Epithelial cell of esophagus (primary cell): ENCODE data around the gene AK4.

Experiments used
- DNase-seq: peaks from one replicate; pipeline ENCODE4 v3.0.0; 2010; ENCODE audit warnings: low read depth
- H3K4me3 ChIP-seq: 2 replicates; pipeline ENCODE4 v1.5.1; 2011; ENCODE audit warnings: mild to moderate bottlenecking, low read length, control low read depth
- TF ChIP-seq, protein P1 (sequence below): IDR thresholded peaks from 2 replicates; pipeline ENCODE4 v1.5.1; 2011; ENCODE audit warnings: low read depth, mild to moderate bottlenecking, low read length, control low read depth, inconsistent platforms; ENCODE audit not compliant: insufficient read depth; ENCODE audit errors: missing control alignments

AK4 gene

DNA sequence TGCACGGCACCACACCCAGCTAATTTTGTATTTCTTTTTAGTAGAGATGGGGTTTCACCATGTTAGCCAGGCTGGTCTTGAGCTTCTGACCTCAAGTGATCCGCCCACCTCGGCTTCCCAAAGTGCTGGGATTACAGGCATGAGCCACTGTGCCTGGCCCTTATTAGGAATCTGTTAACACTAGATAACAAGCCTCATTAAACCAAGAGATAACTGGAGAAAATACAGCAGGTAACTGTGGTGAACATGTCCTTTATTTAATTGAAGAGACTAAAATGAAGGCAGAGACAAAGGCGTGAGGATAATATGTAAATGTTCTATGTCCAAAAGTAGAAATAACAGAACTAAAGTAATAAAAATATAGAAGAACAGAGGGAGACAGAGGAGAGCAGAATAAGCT, 89.5 kb downstream of the AK4 start:
- TF ChIP-seq, protein P1, sequence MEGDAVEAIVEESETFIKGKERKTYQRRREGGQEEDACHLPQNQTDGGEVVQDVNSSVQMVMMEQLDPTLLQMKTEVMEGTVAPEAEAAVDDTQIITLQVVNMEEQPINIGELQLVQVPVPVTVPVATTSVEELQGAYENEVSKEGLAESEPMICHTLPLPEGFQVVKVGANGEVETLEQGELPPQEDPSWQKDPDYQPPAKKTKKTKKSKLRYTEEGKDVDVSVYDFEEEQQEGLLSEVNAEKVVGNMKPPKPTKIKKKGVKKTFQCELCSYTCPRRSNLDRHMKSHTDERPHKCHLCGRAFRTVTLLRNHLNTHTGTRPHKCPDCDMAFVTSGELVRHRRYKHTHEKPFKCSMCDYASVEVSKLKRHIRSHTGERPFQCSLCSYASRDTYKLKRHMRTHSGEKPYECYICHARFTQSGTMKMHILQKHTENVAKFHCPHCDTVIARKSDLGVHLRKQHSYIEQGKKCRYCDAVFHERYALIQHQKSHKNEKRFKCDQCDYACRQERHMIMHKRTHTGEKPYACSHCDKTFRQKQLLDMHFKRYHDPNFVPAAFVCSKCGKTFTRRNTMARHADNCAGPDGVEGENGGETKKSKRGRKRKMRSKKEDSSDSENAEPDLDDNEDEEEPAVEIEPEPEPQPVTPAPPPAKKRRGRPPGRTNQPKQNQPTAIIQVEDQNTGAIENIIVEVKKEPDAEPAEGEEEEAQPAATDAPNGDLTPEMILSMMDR, result no peak
- no peak overlapping the region for H3K4me3 ChIP-seq
- no peak for DNase-seq

DNA sequence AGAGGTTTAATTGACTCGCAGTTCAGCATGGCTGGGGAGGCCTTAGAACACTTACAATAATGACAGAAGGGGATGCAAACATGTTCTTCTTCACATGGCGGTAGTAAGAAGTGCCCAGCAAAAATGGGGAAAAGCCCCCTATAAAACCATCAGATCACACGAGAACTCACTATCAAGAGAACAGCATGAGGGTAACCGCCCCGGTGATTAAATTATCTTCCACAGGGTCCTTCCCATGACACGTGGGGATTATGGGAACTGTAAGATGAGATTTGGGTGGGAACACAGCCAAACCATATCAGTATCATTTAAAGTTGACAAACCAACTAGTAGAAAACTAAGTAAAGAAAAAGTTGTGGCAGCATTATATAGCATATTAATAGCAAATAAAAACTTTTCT, 90.0 kb downstream of the AK4 start:
- TF ChIP-seq, protein P1, result no peak
- DNase-seq, result no peak
- no peak overlapping the region for H3K4me3 ChIP-seq

DNA sequence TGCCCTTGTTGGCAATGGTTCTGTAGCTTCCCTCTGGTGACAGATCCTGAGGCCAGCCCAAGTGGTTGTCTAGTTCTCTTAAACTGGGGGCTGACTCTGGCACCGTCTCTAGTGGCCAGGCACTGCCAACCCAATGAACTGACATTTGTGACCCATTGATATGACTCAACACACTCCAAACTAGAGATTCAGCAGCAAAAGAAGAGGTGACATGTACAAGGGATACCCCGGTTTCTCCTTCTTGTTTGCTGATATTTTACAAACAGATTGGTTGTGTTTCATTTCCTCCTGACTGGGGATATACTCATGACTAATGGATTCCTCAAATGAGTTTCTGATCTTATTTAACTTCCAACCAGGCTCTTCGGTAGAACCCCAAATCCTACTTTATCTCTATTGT, 95.5 kb downstream of the AK4 start:
- H3K4me3 ChIP-seq, result no peak overlapping the region
- TF ChIP-seq, protein P1, result no peak
- no peak for DNase-seq

DNA sequence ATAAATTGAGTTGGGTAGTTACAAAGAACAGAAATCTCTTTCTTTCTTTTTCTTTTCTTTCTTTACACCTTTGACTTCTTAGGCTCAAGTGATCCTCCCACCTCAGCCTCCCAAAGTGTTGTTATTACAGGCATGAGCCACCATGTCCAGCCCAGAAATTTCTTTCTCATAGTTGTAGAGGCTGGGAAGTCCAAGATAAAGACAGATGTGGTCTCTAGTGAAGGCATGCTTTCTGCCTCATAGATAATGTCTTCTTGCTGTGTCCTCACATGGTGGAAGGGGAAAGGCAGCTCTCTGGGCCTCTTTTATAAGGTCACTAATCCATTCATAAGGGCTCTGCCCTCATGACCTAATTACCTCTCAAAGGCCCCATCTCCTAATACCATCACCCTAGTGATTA, 97.3 kb downstream of the AK4 start:
- no peak for DNase-seq
- no peak overlapping the region for H3K4me3 ChIP-seq
- TF ChIP-seq, protein P1, result no peak

DNA sequence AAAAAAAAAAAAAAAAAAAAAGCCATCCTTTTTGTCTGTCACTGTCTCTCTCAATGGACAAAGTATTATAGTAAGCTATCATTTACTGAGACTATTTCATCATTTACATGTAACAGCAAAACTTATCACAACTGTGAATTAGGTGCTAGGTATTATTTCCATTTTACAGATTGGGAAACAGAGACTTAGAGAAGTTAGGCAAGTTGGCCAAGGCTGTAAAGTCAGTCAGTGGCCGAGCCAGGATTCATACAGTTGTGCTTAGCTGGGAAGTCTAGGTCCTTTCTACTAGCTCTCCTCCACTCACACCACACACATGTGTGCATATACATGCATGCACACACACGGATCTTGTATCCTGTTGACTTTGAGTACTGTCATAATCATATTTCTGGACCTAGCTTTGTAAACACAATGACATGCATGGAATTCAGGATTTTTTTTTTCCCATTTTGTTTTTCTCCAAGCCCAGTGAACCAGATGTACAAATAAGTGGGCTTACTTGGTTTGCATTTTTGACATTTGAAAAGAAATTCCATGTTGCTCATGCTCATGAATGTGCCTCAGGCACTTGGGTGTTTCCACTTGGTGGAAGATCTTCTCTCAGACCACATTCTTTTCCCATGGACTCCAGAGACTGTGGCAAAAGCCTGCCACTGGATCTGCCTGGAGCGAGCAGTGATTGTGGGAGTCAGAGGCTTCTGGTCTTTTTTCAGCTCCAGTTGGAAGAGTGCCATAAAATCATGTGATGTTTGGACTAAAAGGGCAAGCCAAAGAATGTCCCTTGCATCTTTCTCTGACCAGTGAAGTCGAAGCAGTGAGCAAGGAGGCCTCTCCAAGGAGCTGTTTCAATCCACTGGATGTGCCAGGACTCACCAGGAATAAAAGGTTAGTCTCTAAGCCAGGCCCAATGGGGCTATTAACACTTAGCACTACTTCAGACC, 99.7 kb downstream of the AK4 start:
- TF ChIP-seq, protein P1, result no peak
- H3K4me3 ChIP-seq, result no peak overlapping the region
- DNase-seq, result peak; percentile 85

DNA sequence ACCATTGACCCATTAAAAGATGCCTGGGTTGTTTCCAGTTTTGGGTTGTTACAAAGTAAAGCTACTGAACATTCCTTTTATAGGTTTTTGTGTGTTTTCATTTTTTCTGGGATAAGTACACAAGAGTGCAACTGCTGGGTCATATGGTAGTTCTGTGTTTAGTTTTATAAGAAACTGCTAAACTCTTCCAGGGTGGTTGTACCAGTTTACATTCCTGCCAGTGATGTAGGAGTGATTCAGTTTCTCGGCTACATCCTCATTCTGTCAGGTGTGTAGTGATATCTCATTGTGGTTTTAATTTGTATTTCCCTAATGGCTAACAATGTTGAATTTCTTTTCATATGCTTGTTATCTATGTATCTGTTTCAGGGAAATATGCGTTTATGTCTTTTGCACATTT, 102.8 kb downstream of the AK4 start:
- no peak overlapping the region for H3K4me3 ChIP-seq
- peak; percentile 62 for DNase-seq
- TF ChIP-seq, protein P1, result no peak
